Neutrophil (primary cell): ENCODE measurements around the gene METTL13.

Source experiments
- H3K27ac ChIP-seq: fragments of 200-600 bp; sonication (generic); 2 replicates; pipeline ENCODE4 v1.5.1; 2016; ENCODE audit warnings: mild to moderate bottlenecking, moderate library complexity
- H3K27me3 ChIP-seq: fragments of 200-600 bp; sonication (generic); 2 replicates; pipeline ENCODE4 v1.6.0; 2016; ENCODE audit warnings: mild to moderate bottlenecking
- H3K36me3 ChIP-seq: fragments of 200-600 bp; sonication (generic); 2 replicates; pipeline ENCODE4 v1.5.1; 2017
- H3K4me1 ChIP-seq, 2 experiments: fragments of 200-600 bp in 1 of 2; sonication (generic) in 1 of 2; 1 replicate in 1 of 2; 2 replicates in 1 of 2; pipeline versions ENCODE4 v1.5.1 to v1.6.1; 2013 to 2016; ENCODE audit warnings: low read depth in 1 of 2, low read length in 1 of 2, mild to moderate bottlenecking in 1 of 2, moderate library complexity in 1 of 2; ENCODE audit not compliant: control insufficient read depth in 1 of 2, insufficient read depth in 1 of 2
- H3K4me3 ChIP-seq, 2 experiments: fragments of 200-600 bp in 1 of 2; sonication (generic) in 1 of 2; 1 replicate in 1 of 2; 2 replicates in 1 of 2; pipeline ENCODE4 v1.5.1; 2013 to 2016; ENCODE audit warnings: low read depth in 1 of 2, low read length in 1 of 2, mild to moderate bottlenecking in 1 of 2, moderate library complexity in 1 of 2
- H3K9me3 ChIP-seq: fragments of 200-600 bp; sonication (generic); 2 replicates; pipeline ENCODE4 v1.5.1; 2016
- CTCF ChIP-seq: fragments of 200-600 bp; sonication (generic); IDR thresholded peaks from 2 replicates; pipeline ENCODE4 v1.5.1; 2016; ENCODE audit warnings: antibody characterized with exemption

Gene METTL13

GRCh38 chr1:171754971-171755370, 26.5 kb upstream of the METTL13 start:
- Histone ChIP-seq H3K27me3 (peaks cover 8% of the 10 kb centered on the region), H3K9me3 (no peaks in the 10 kb centered on the region), H3K4me1 (no peaks in the 10 kb centered on the region), H3K27ac (no peak overlapping the region), H3K4me3 (no peak overlapping the region), H3K36me3 (no peaks in the 10 kb centered on the region)
- no peak for TF ChIP-seq CTCF

GRCh38 chr1:171756856-171757255, 24.6 kb upstream of the METTL13 start:
- no peaks in the 10 kb centered on the region for H3K36me3 ChIP-seq
- no peaks in the 10 kb centered on the region for H3K4me1 ChIP-seq
- no peak for TF ChIP-seq CTCF
- H3K27me3 ChIP-seq: peaks cover 11% of the 10 kb centered on the region
- H3K9me3 ChIP-seq: no peaks in the 10 kb centered on the region
- no peak overlapping the region for H3K27ac ChIP-seq
- no peak overlapping the region for H3K4me3 ChIP-seq

- no peak for TF ChIP-seq CTCF
- Histone ChIP-seq H3K36me3 (no peaks in the 10 kb centered on the region), H3K27me3 (peaks cover 11% of the 10 kb centered on the region), H3K9me3 (no peaks in the 10 kb centered on the region), H3K27ac (no peak overlapping the region), H3K4me1 (no peaks in the 10 kb centered on the region), H3K4me3 (no peak overlapping the region)
Observed at GRCh38 chr1:171758011-171758410, 23.4 kb upstream of the METTL13 start.

GRCh38 chr1:171762143-171762563, 19.3 kb upstream of the METTL13 start:
- Histone ChIP-seq H3K27ac (no peak overlapping the region), H3K4me3 (no peak overlapping the region), H3K9me3 (no peaks in the 10 kb centered on the region), H3K4me1 (no peaks in the 10 kb centered on the region), H3K27me3 (peaks cover 27% of the 10 kb centered on the region), H3K36me3 (no peaks in the 10 kb centered on the region)
- TF ChIP-seq CTCF: no peak

- H3K27me3 ChIP-seq: peaks cover 19% of the 10 kb centered on the region
- no peaks in the 10 kb centered on the region for H3K4me1 ChIP-seq
- H3K27ac ChIP-seq: no peak overlapping the region
Observed at GRCh38 chr1:171763764-171764163, 17.7 kb upstream of the METTL13 start.

More at GRCh38 chr1:171763764-171764163, 17.7 kb upstream of the METTL13 start:
- Histone ChIP-seq H3K4me3 (no peak overlapping the region), H3K36me3 (no peaks in the 10 kb centered on the region), H3K9me3 (no peaks in the 10 kb centered on the region)
- TF ChIP-seq CTCF: no peak
